GM12875 (cell line): ENCODE measurements around the gene LAMB4.
"Not testable (repeated sequence)": the region's sequence is repeated elsewhere in the genome, so short reads cannot be mapped to it uniquely, and the experiment has no call there.

Experiments used
- H3K4me3 ChIP-seq: one replicate; pipeline ENCODE4 v1.5.1; 2011; ENCODE audit warnings: low read depth, low read length, control low read depth
- TF ChIP-seq, protein P1 (sequence below): IDR thresholded peaks from 2 replicates; pipeline ENCODE4 v1.5.1; 2011; ENCODE audit warnings: low read depth, mild to moderate bottlenecking, control low read depth, inconsistent platforms, low read length, moderate library complexity, borderline replicate concordance; ENCODE audit not compliant: insufficient read depth

LAMB4 gene

DNA sequence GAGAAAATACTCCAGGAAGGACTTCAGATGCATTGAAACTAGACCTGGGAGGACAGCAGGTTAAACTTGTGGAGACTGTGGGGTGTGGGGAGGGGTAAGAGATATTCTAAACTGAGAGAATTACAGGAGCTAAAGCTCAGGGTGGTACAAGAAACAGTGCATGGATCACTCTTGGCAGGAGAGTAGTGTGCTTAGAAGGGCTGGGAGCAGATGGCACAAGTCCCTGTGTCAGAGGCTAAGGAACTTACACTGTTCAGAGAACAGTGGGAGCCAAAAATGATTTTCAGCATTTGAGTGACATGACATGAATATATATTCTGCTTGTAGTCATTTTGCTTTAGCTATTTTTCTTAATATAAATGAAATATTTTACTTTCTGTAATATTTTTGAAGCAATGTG, 91.2 kb downstream of the LAMB4 start:
- TF ChIP-seq, protein P1, sequence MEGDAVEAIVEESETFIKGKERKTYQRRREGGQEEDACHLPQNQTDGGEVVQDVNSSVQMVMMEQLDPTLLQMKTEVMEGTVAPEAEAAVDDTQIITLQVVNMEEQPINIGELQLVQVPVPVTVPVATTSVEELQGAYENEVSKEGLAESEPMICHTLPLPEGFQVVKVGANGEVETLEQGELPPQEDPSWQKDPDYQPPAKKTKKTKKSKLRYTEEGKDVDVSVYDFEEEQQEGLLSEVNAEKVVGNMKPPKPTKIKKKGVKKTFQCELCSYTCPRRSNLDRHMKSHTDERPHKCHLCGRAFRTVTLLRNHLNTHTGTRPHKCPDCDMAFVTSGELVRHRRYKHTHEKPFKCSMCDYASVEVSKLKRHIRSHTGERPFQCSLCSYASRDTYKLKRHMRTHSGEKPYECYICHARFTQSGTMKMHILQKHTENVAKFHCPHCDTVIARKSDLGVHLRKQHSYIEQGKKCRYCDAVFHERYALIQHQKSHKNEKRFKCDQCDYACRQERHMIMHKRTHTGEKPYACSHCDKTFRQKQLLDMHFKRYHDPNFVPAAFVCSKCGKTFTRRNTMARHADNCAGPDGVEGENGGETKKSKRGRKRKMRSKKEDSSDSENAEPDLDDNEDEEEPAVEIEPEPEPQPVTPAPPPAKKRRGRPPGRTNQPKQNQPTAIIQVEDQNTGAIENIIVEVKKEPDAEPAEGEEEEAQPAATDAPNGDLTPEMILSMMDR, result no peak
- H3K4me3 ChIP-seq, result no peak overlapping the region

DNA sequence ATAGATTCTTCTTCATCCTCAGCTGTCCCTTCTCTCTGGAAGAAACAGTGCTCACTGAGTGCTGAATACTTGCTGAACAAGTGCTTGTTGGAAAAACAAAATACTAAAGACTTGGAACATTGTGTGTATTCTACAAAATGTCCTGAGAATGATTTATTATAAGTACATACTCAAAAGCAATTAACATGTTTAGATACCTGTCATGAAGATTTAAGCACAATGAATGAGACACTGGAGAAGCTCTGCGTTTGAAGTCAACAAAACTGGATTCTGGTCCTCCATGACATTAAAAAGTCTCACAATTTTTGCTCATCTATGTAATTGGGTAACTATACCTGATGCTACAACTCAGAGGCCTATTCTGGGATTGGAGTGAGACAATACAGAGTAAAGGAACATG, 92.4 kb downstream of the LAMB4 start:
- H3K4me3 ChIP-seq, result no peak overlapping the region
- TF ChIP-seq, protein P1, result no peak

DNA sequence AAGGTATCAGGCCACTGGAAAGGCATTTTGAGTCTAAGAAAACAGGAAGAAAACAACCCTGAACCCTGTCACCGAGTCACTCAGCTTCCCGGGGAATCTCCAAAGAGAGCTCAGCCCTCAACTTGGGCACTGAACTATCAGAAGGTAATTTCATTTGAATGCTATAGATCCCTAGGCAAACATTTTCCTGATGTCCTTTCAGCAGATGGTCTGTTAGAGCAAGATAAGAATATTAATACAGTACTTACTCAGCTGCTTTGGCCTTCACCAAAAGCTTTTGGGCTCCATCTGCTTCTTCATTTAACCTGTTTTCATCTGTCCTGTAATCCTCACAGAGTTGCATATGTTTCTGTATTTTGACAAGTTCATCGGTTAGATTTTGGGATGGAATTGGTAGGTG, 93.0 kb downstream of the LAMB4 start:
- TF ChIP-seq, protein P1, result no peak
- no peak overlapping the region for H3K4me3 ChIP-seq

DNA sequence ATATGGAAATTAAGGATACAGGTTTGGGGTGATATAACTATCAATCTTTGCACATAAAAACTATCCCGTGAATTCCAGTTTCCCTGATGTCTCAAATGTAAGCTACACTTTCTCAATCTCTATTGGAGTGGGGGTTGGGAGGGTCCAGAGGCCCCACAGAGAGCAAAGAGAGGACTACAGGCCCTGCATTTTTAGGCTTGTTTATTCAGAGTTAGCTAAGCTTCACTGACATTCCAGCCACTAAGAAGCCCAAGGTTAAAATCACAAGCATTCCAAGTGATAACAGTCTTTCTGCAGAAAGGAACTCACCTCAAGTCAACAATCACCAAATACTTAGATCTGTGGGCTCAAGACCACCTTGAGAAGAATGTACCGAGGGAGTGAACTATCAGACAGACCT, 95.6 kb downstream of the LAMB4 start:
- TF ChIP-seq, protein P1, result no peak
- H3K4me3 ChIP-seq, result no peak overlapping the region

DNA sequence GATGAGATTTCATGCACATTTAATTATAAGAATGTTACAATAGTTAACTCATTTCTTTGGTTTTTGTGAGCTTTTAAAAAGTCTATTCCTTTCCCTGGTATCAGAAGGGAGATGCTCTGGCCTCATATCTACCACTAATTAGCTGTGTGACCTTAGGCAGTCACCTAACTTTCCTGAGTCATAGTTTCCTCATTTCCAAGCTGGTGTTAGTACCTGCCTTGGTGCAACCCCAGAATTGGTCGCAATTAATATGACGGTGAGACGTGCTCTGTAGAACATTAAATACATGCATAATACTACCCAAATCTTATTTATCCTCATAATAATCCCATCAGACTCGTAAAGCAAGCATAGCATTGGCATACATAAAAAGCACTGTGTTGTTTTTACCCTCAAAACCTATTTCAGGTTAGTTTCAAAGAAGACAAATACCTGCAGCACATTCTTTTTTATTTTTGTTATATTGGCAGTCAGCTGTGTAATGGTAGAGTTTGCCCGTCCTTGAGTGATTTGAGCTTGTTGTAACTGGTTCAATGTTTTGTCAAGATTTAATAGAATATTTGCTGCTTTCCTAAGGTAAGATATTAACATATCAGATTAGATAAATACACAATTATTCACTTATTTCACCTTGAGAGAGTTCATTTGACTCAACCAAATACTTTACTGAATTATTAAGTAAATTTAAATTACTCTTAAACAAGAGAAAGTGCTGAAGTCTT, 96.2 kb downstream of the LAMB4 start:
- no peak overlapping the region for H3K4me3 ChIP-seq

DNA sequence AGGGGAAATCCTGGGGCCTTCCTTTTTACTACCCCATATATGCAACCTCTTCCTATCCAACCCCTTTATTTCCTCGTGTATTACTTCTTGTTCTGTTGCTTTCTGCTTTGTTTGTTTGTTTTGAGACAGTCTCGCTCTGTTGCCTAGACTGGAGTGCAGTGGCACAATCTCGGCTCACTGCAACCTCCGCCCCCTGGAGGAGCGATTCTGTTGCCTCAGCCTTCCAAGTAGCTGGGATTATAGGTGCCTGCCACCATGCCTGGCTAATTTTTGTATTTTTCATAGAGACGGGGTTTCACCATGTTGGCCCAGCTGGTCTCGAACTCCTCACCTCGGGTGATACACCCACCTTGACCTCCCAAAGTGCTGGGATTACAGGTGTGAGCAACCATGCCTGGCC, 96.9 kb downstream of the LAMB4 start:
- H3K4me3 ChIP-seq, result not testable (repeated sequence)

More for the DNA sequence above, 96.2 kb downstream of the LAMB4 start:
- TF ChIP-seq, protein P1, result no peak

DNA sequence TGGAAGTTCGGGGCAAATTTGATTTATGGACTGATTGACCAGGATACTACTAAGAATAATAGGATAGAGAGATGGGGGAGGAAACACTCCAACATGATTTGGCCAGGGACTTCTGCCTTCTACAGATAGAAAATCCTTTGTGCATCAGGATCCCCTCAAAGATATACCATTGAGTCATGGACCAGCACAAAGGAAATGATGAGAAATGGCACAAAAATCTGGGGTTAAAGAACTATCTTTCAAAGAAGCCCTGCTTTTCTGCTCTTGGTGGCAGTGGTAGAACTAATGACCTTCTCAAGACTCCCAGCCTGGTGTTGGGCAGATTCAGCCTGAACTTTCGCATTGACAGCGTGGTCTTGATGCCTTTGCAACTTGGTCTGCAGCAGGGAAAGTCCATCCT, 99.6 kb downstream of the LAMB4 start:
- TF ChIP-seq, protein P1, result no peak
- H3K4me3 ChIP-seq, result no peak overlapping the region
